ENCODE measurements around the gene TALDO1. TPM values are rescaled to one million over a fixed set of nuclear protein-coding genes. Genes with fewer than 3 reads are reported as not detected.
"Not testable (repeated sequence)": the region's sequence is repeated elsewhere in the genome, so short reads cannot be mapped to it uniquely, and the experiment has no call there.

Gene TALDO1
- total RNA-seq, 1 donor from 2014 or later: 155 TPM

DNA sequence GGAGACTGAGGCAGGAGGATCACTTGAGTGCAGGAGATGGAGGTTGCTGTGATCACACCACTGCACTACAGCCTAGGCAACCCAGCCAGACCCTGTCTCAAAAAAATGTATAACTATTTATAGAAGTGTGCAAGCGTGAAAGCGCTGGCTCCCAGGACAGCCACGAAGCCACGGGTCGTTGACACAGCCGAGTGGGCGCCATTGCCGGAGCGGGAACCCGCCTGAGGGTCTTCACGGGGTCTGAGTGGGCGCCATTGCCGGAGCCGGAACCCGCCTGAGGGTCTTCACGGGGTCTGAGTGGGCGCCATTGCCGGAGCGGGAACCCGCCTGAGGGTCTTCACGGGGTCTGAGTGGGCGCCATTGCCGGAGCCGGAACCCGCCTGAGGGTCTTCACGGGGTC lies 12.7 kb upstream of the TALDO1 start:
- not testable (repeated sequence) for DNase-seq (ENCODE audit: low read depth)

DNA sequence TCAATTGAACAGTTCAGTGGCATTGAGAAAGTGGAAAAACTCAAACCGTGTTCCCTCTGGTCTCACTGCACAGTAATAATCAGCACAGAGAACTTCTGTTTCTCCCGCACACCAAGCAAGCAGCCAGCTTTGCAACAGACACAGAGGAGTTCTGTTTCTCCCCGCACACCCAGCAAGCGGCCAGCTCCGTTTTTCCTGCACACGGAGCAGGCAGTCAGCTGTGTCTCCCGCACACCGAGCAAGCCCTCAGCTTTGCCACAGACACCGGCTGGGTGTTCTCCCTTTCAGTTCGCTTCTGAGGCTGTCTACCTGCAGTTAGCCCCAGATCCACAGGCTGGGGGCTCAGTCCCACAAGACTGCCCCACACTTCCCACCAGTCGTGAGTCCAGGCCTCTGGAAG lies 9.9 kb upstream of the TALDO1 start:
- no peak for DNase-seq (ENCODE audit: low read depth)

DNA sequence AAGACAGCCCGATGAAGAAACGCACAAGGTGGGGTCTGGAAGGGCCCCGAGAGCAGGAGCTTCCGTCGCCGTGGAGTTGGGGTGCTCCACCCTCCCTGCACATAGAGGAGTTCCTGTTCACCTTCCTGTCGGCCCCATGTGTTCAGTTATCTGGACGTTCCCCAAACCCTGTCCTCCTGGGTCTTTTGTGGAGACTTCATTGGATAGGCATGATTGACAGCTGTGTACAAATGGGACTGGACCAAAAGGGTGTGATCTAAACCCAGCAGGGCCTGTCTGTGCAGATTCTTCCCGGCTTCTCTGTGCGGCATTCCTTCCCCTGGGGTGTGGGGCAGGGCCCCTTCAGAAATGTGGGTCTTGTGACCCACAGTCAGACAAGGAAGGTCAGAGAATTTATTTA lies 9.4 kb upstream of the TALDO1 start:
- DNase-seq (ENCODE audit: low read depth): not testable (repeated sequence)

DNA sequence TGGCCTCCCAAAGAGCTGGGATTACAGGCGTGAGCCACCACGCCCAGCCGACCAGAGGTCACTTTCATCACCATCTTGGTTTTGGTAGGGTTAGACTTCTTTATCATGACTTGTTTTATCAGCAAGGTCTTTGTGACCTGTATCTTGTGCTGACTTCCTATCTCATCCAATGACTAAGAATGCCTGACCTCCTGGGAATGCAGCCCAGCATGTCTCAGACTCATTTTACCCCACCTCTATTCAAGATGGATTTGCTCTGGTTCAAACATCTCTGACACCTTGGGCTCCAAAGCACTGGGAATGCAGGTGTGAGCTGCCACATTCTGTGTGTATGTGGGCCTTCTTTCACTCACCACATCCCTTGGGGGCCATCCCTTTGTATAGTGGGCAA lies 5.1 kb upstream of the TALDO1 start:
- no peak for DNase-seq (ENCODE audit: low read depth)

DNA sequence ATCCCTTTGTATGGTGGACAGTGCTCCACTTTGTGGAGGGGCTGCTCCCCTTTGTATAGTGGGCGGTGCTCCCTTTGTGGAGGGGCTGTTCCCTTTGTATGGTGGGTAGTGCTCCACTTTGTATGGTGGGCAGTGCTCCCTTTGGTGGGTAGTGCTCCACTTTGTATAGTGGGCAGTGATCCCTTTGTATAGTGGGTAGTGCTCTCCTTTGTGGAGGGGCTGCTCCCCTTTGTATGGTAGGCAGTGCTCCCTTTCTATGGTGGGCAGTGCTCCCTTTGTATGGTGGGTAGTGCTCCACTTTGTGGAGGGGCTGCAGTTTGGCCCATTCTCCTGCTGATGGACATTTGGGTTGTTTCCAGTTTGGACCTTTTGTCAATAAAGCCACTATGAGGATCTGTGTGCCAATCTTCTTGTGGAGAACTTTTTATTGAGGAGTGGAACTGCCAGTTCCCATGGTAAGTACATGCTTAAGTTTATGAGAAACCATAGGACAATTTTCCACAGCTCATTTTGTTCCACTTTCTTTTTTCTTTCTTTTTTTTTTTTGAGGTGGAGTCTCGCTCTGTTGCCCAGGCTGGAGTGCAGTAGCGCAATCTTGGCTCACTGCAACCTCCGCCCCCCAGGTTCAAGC lies 4.6 kb upstream of the TALDO1 start:
- no peak for DNase-seq (ENCODE audit: low read depth)

DNA sequence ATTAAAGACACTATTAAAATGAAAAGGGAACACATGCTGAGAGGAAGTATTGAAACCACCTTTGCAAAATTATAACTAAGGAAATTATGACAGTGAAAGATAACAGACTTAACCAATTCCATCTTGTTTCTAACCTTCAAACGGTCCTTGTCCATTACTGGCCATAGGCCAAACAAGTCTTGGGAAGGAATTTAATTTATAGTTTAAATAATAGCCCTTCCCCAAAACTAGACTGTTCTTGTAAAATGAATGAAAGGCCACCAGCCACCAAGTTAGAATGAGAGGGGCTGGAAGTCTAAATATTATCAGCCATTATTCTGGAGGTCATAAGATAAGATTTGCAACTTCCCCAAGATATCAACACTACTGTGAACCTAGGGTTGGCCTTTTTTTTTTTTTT lies 1.8 kb upstream of the TALDO1 start:
- DNase-seq (ENCODE audit: low read depth): no peak

DNA sequence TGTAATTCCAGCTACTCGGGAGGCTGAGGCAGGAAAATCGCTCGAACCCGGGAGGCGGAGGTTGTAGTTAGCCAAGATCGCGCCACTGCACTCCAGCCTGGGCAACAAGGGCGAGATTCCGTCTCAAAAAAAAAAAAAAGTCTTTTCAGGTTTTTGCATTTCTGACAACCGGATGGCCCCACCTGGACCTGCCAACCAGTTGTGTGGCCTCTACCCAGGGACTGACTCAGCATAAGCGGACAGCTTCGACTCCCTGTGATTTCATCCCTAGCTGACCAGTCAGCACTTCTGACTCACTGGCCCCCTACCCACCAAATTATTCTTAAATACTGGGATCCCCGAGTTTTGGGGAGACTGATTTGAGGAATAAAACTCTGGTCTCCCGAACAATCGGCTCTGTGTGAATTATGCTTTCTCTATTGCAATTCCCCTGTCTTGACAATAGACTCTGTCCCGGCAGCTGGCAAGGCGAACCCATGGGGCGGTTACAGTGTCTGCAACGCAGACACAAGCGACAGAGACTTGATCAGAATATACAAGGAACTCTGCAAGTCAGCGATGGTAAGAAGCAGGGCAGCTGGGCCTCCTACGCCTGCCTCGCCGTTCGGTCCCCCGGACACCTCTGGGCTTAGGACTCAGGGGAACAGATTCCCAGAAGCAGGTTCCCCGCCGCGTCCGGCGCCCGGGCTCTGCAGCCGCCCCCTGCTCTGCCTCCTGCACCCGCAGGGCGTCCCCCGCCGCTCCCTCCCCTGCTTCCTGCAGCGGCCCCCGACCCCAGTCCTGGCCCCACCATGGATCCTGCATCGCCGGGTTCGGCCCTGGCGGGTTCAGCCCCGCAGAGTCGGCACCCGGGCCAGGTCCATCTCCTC lies 741 bp upstream of the TALDO1 start:
- no peak for DNase-seq (ENCODE audit: low read depth)

DNA sequence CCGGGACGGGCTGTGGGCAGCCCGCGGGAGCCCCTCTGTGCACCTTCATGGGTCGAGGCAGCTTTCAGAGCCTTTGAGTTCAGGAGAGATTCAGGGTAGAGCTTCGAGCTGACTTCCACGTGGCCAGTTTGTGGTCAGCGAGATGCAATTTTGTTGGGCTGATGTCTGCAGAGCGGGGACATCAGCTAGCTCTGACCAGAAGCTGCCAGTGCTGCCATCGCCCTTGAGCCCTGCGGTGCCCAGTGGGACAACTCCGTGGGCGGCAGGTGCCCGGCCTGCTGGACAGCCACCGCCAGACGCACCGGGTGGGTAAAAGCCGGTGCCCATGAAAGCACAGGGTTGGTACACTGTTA lies 719 bp downstream of the TALDO1 start:
- peak; percentile 34 for DNase-seq (ENCODE audit: low read depth)

DNA sequence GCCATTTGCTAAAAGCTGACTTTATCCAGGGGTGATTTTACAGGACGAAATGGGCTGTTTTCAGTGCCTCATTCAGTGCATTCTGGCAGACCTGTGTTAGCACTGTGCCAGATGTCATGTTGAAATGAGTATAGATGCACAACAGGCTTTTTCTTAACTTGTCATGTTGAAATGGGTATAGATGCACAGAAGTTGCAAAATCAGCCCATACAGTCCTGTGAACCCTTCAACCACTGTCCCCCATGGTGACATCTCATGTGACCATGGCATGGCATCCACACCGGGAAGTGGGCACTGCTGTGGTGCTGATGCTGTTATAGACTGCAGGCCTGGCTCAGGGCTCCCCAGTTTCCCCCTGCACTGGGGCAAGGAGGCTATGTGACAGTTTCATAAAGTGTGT lies 2.5 kb downstream of the TALDO1 start:
- DNase-seq (ENCODE audit: low read depth): no peak

DNA sequence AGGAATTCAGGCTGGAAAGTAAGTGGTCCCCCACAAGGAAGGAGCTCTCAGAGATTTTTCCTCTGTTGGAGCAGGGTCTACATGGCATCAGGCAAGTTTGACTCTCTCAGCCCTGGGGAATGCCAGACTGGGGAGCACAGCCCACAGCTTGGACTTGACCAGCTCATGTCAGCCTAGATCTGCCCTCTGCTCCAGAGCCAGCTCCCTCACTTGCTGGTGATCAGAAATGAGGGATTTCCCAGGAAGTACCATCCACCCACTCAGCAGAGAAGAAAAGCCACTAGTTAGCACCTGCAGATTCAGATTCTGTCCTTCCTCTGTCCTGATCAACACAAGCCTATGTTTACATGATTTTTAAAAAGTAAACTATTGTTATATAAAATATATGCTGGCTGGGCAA lies 13.0 kb downstream of the TALDO1 start:
- DNase-seq (ENCODE audit: low read depth): no peak

DNA sequence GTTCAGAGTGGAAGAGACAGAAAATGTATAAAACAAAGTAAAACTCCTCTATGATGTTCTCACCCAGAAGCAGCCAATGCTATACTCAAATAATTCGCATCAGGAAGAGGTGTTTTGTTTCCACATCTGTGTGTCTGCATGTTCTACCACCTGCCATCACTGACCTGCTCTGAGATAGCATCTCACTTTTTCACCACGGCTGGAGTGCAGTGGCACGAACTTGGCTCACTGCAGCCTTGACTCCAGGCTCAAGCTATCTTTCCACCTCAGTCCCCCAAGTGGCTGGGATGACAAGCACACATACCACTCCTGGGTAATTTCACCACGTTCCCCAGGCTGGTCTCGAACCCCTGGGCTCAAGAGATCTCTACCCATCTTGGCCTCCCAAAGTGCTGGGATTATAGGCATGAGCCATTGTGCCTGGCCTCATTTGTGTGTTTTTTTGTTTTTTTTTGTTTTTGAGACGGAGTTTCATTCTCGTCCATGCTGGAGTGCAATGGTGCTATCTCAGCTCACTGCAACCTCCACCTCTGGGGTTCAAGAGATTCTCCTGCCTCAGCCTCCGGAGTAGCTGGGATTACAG lies 14.4 kb downstream of the TALDO1 start:
- DNase-seq (ENCODE audit: low read depth): no peak

DNA sequence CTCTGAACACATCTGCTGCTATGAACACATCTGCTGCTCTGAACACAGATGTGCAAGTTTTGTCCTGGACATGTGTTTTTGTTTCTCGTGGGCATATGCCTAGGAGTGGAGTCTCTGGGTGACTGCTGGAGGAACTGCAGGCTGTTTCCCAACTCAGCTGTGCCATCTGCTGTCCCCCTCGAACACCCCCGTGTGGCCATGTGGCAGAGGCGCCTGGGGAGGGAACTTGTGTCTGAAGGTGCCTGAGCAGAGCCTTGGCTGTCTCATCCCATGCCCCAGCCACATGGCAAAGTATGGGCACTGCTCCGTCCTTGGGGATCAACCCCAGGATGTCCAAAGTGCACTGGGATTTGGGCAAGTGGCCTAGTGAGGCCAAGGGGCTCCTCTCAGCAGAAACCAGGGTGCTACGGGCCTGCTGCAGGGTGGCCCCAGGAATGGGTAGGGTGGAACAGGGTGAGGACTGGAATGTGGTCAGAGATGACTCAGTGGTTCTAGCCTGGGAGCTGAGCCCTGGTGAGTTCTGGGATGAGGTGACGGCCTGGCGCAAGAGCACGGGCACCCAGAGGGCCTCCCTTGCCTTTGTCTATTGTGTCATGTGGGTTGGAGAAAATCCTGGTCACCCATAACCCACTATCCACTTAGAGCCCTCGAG lies 15.3 kb downstream of the TALDO1 start:
- peak; percentile 86 for DNase-seq (ENCODE audit: low read depth)

DNA sequence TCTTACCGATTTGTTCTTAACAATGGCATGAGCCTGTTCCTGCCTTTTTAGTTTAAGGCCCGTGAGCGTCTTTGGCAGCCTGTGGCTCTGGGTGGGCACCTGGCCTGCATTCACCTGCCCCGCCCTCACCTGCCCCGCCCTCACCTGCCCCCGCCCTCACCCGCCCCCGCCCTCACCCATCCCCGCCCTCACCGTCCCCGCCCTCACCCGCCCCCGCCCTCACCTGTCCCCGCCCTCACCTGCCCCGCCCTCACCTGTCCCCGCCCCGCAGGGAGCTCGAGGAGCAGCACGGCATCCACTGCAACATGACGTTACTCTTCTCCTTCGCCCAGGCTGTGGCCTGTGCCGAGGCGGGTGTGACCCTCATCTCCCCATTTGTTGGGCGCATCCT lies 15.8 kb downstream of the TALDO1 start:
- no peak for DNase-seq (ENCODE audit: low read depth)

DNA sequence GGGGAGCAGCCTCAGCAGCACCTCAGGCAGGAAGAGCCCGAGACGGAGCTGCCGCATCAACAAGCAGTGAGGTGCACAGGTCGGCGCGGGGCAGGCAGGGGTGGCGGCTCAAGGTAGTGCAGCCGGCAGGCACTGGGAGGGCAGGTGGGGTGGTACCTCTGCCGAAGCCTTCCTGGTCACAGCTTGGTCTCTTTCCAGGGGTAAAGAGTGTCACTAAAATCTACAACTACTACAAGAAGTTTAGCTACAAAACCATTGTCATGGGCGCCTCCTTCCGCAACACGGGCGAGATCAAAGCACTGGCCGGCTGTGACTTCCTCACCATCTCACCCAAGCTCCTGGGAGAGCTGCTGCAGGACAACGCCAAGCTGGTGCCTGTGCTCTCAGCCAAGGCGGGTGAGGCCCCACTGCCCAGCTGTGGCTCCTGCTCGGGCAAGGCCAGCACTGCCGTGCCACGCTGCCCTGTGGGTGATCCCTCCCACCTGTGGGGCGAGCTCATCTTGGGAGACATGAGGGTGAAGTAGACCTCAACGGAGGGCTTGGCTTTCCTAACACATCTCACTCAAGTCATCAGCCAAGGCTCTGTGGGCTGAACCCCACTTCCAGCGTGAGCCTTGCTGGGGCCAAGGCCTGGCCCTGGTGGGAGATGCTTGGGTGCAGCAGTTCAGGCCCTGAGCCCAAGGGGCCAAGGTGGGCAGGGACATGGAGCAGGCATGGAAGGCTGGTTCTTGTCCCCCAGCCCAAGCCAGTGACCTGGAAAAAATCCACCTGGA lies 16.5 kb downstream of the TALDO1 start:
- DNase-seq (ENCODE audit: low read depth): no peak

DNA sequence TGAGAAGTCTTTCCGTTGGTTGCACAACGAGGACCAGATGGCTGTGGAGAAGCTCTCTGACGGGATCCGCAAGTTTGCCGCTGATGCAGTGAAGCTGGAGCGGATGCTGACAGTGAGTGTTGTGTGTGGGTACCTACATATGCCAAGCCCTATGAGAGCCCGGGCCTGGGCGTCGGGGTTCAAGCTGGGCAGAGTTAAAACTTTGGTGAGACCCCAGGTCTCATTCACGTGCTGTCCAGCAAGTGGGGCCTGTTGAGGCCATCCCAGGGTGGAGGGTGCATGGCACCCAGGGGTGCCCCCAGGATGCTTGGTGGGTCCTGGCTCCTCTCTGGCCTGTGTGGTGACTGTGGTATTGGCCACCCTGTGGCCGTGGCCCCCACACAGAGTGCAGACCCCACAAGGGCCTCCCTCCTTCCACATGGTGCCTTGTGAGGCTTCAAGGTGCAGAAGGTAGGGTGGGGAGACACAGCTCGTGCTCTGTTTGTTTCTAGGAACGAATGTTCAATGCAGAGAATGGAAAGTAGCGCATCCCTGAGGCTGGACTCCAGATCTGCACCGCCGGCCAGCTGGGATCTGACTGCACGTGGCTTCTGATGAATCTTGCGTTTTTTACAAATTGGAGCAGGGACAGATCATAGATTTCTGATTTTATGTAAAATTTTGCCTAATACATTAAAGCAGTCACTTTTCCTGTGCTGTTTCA lies 17.2 kb downstream of the TALDO1 start:
- no peak for DNase-seq (ENCODE audit: low read depth)

DNA sequence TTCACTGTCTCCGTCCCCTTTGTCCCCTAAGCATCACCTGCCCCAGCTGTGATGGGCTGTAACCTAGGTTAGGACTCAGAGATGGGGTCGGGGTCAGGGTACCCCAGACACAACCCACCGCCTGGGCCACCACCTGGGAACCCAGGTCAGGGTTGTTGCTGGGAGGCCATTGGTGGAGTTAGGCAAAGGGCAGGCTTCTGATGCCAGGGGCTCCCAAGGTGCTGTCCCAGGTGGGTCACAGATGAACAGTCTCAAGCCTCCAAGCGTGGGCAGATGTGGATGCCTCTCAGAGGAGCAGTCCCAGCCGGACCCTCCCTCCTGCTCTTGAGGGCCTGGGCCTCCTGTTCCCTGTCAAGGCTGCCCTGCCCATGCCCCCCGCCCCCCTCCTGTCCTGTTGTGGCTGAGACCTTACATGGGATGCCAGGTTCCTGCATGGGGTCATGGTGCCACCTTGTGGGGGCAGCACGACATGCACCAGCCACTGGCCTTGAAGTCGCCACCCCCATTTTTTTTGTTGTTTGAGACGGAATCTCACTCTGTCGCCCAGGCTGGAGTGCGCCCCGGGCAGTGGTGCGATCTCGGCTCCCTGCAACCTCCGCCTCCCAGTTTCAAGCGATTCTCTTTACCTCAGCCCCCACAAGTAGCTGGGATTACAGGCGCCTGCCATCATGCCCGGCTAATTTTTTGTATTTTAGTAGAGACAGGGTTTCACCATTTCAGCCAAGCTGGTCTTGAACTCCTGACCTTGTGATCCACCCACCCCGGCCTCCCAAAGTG lies 17.9 kb downstream of the TALDO1 start:
- DNase-seq (ENCODE audit: low read depth): peak; percentile 51

DNA sequence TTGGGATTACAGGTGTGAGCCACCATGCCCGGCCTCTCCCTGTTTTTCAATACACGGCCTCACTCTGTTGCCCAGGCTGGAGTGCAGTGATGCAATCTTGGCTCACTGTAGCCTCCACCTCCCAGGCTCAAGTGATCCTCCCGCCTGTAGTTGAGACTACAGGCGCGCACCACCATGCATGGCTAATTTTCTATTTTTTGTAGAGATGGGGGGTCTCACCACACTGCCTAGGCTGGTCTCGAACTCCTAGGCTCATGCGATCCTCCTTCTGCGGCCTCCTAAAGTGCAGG lies 18.5 kb downstream of the TALDO1 start:
- no peak for DNase-seq (ENCODE audit: low read depth)

DNA sequence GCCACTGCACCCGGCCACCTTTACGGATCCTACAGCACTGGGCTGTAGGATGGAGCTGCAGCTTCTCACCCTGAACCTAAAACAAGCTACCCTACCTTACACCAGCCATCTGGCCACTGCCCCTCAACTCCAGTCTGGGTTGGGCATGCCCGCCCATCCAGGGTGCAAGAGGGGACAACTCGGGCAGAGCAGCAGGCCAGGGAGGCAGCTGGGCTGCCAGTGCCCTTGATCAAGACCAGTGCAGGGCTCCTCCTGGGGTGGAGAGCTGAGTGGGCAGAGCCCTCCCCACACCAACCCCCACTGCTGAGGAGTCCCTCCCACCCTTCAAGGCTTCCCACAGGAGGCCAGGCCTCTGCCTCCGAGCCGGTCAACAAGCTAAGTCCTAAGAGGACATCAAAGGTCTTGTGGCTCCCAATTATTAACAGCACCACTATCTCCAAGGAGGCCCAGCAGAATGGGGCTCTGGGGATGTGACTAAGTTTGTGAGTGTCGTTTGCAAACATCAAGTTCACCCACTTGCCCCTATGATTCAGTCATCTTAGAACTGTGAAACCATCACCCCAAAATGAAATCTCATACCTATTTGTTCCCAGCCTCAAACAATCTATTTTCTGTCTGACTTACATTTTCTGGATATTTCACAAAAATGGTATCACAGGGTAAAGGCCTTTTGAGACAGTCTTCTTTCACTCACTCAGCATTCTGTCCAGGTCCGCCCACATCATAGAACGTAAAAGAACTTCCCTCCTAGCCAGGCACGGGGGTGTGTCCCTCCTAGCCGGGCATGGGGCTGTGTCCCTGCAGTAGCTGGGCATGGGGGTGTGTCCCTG lies 19.1 kb downstream of the TALDO1 start:
- DNase-seq (ENCODE audit: low read depth): no peak

DNA sequence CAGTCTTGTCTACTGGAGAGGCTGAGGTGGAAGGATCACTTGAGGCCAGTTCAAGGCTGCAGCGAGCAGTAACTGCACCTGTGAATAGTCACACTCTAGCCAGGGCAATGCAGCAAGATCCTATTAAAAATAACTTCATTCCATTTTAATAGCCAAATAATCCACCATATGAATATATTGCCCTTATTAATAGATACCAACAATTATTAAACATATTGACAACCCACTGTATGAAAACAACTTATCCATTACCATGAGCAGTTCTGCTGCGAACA lies 19.6 kb downstream of the TALDO1 start:
- no peak for DNase-seq (ENCODE audit: low read depth)

DNA sequence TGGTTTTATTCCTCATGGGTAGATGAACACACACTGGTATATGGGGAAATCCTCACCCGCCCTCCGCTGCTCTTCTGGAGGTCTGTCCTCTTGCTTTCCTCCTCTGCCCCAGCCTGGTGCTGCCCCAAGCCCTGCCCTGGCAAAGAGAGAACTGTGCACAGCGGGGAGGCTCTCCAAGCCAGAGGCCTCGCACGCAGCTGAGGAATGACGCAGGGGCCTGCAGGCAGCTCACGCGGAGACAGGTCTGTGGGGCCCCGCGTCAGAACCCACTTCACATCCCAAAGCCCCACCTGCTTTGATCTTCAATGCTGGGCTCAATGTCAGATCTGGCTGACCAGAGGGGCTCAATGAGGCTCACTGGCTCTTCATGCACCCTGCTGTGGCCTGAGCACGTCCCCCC lies 20.0 kb downstream of the TALDO1 start:
- no peak for DNase-seq (ENCODE audit: low read depth)
